Heart right ventricle (tissue), 16 donors: ENCODE results near the gene SRRM3. TPM values are rescaled to one million over a fixed set of nuclear protein-coding genes. Genes with fewer than 3 reads are reported as not detected.
"Not testable (repeated sequence)": the region's sequence is repeated elsewhere in the genome, so short reads cannot be mapped to it uniquely, and the experiment has no call there.

Experiments used
- ATAC-seq, 8 donors: fragments of 200-7000 bp; cut with Tn5 transposase; one replicate each; pipeline ENCODE4 v1.9.1; 2020; ENCODE audit warnings: mild to moderate bottlenecking in 8 of 8, moderate library complexity in 8 of 8, moderate number of reproducible peaks in 1 of 8
- DNase-seq, 2 donors: peaks; one replicate each; pipeline ENCODE4 v3.0.0-alpha.2; 2020
- H3K27ac ChIP-seq, 10 donors: fragments of 200-600 bp; sonication (generic) in 2 of 10; one replicate each; pipeline versions ENCODE4 v1.5.0 to v1.8.0; 2020 to 2022; ENCODE audit warnings: mild to moderate bottlenecking in 3 of 10
- H3K27me3 ChIP-seq, 7 donors: fragments of 200-600 bp; one replicate each; pipeline ENCODE4 v1.8.0; 2021 to 2022; ENCODE audit warnings: mild to moderate bottlenecking in 2 of 7
- H3K36me3 ChIP-seq, 9 donors: fragments of 200-600 bp; sonication (generic) in 1 of 9; one replicate each; pipeline versions ENCODE4 v1.5.0 to v1.8.0; 2020 to 2022; ENCODE audit warnings: mild to moderate bottlenecking in 2 of 9
- H3K4me1 ChIP-seq, 9 donors: fragments of 200-600 bp; sonication (generic) in 1 of 9; one replicate each; pipeline versions ENCODE4 v1.5.0 to v1.8.0; 2020 to 2022; ENCODE audit warnings: mild to moderate bottlenecking in 4 of 9
- H3K4me3 ChIP-seq, 10 donors: fragments of 200-600 bp; sonication (generic) in 2 of 10; one replicate each; pipeline versions ENCODE4 v1.5.0 to v1.8.0; 2020 to 2022; ENCODE audit warnings: mild to moderate bottlenecking in 7 of 10, moderate library complexity in 2 of 10
- H3K9me3 ChIP-seq, 11 donors: fragments of 200-600 bp in 10 of 11; sonication (generic) in 2 of 11; one replicate each; pipeline versions ENCODE4 v1.5.0 to v1.8.0; 2013 to 2022; ENCODE audit warnings: mild to moderate bottlenecking in 2 of 11, control low read depth in 1 of 11, moderate library complexity in 1 of 11
- CTCF ChIP-seq, 9 donors: fragments of 200-600 bp; sonication (generic) in 2 of 9; IDR thresholded peaks; one replicate each; pipeline versions ENCODE4 v1.5.0 to v1.8.0; 2021 to 2022; ENCODE audit warnings: antibody characterized with exemption in 9 of 9, mild to moderate bottlenecking in 5 of 9, moderate library complexity in 1 of 9
- WGBS, 2 donors: extraction: QIAGEN DNeasy Blood & Tissue Kit; methylation state at CpG; one replicate each; pipeline ENCODE4 v1.1.7; 2013; ENCODE audit warnings: inconsistent platforms in 1 of 2; 5-methylcytosine and 5-hydroxymethylcytosine counted together
- intact Hi-C, 10 donors: fragments of 100-400 bp; cut with DNase I; formaldehyde crosslinking; loops; one replicate each; pipeline versions ENCODE4 v1.11.1 to v1.14.2; 2022
- polyA plus RNA-seq, 2 donors: library from polyadenylated mRNA; stranded (reverse); fragments of 200-250 nt; gene quantifications; one replicate each; pipeline ENCODE4 v1.2.3, GENCODE V29; 2013
- total RNA-seq, 10 donors: library from RNA; stranded (reverse); fragmentation: NEBNext Ultra II Directional in 3 of 10; extraction: Animal tissue kit (Norgen Biotek cat#: 25700) in 3 of 10; gene quantifications; one replicate each; pipeline versions ENCODE4 v1.2.1 to v1.2.4, GENCODE V29; 2021 to 2023
- donor health status: Arrhythmogenic right ventricular cardiomyopathy.
- donor health status: ischemic (EF 13 %, LVEDD 7.1; RV severe dilation, severe dysfunction).
- donor health status: healthy with polysubstance abuse.
- donor health status: DM: no; HTN: yes; CAD: no.
- donor health status: DM: no; HTN: no; CAD: no.
- donor health status: ischemic (EF 25% LVEDD 6.9; RV normal size, moderate dysfunction).
- donor health status: ischemic (EF 25% LVEDD 5.7; RV mildly dilated, moderate dysfunction).
- donor health status: healthy.
- donor health status: DM: yes; HTN: yes; CAD: no.
- donor health status: Ischemic cardiomyopathy.
- donor health status: ischemic (EF 35%, LVEDD 5.7; RV mildly dilated, moderate dysfunction).
- donor health status: nonischemic (EF 11% LVEDD 7.7; RV severe dilation, severe dysfunction).
- donor health status: DM: yes; HTN: yes; CAD: no.
- donor health status: PGD.
- donor health status: ischemic (EF 29% LVEDD 5.4; RV normal size, mild dysfunction).
- donor health status: nonischemic (EF 23%, LVEDD 6.1; RV moderate dilation, normal function).

Gene SRRM3
- total and polyA plus RNA-seq, 12 donors, result 1.0 to 36.2 (median 5.5) TPM

GRCh38 chr7:76162416-76163170 lies 39.1 kb upstream of the SRRM3 start:
- ATAC-seq, DNase-seq, H3K36me3 ChIP-seq, H3K4me3 ChIP-seq, H3K4me1 ChIP-seq, H3K27me3 ChIP-seq, H3K9me3 ChIP-seq, H3K27ac ChIP-seq, intact Hi-C loops: not testable (repeated sequence)
- WGBS, 2 donors, result 88 to 89% methylated on average over 10 of the region's 10 CpGs

- ATAC-seq, H3K27me3 ChIP-seq, H3K4me3 ChIP-seq, DNase-seq, H3K27ac ChIP-seq, H3K4me1 ChIP-seq, intact Hi-C loops, H3K9me3 ChIP-seq, H3K36me3 ChIP-seq: not testable (repeated sequence)
- WGBS, 2 donors, result 33 to 42% methylated on average over 8 of the region's 8 CpGs
These were observed 37.9 kb upstream of the SRRM3 start for GRCh38 chr7:76163812-76164211.

GRCh38 chr7:76165106-76165972 lies 36.4 kb upstream of the SRRM3 start:
- intact Hi-C loops, result no loop called here
- no peak overlapping the region for H3K27ac ChIP-seq

GRCh38 chr7:76165973-76166403 lies 35.7 kb upstream of the SRRM3 start:
- ATAC-seq, result no peak
- WGBS, 2 donors, result 90 to 91% methylated on average over 15 of the region's 15 CpGs

More at GRCh38 chr7:76165106-76165972, 36.4 kb upstream of the SRRM3 start:
- ATAC-seq (peak in 1 of 8 donors; percentile 15), DNase-seq (no peak)
- Histone ChIP-seq H3K36me3 (no peaks in the 10 kb centered on the region), H3K4me1 (peaks cover 0 to 9% (median 4%) of the 10 kb centered on the region in 9 donors), H3K9me3 (no peaks in the 10 kb centered on the region), H3K4me3 (no peak overlapping the region), H3K27me3 (no peaks in the 10 kb centered on the region)
- no peak for TF ChIP-seq CTCF (IDR thresholded peaks at IDR 0.05)
- 98% methylated on average over 19 of the region's 19 CpGs for WGBS, 2 donors

More at GRCh38 chr7:76165973-76166403, 35.7 kb upstream of the SRRM3 start:
- Histone ChIP-seq H3K27me3 (no peaks in the 10 kb centered on the region), H3K9me3 (no peaks in the 10 kb centered on the region), H3K4me3 (peak overlapping the region in 9 of 10 donors; percentile 54 to 77 (median 69)), H3K27ac (peak overlapping the region; percentile 80 to 93 (median 90)), H3K4me1 (peaks cover 0 to 9% (median 4%) of the 10 kb centered on the region in 9 donors), H3K36me3 (no peaks in the 10 kb centered on the region)
- TF ChIP-seq CTCF (IDR thresholded peaks at IDR 0.05), result no peak
- intact Hi-C loops, result no loop called here
- DNase-seq, result no peak
